ENCODE measurements around the gene VPS37B. TPM values are rescaled to one million over a fixed set of nuclear protein-coding genes. Genes with fewer than 3 reads are reported as not detected.
"Not testable (repeated sequence)": the region's sequence is repeated elsewhere in the genome, so short reads cannot be mapped to it uniquely, and the experiment has no call there.

The VPS37B gene
- total RNA-seq, 4 donors from 2014 or later, result 23.4 to 47.4 (median 29.3) TPM

GRCh38 chr12:122880155-122880667 is 15.7 kb downstream of the VPS37B start:
- TF ChIP-seq CTCF (IDR thresholded peaks at IDR 0.05), result no peak
- no peak for TF ChIP-seq EP300 (IDR thresholded peaks at IDR 0.05)
- no peak for TF ChIP-seq POLR2A (IDR thresholded peaks at IDR 0.05)
- no peak for TF ChIP-seq POLR2AphosphoS5 (IDR thresholded peaks at IDR 0.05)
- ATAC-seq, result peak; percentile 16
- WGBS, 2 donors (ENCODE audit: low coverage in 1 of 2), result 39 to 75% methylated on average over 6 to 10 of the region's 10 CpGs
- no peak overlapping the region for H3K4me3 ChIP-seq
- peaks cover 0 to 94% (median 25%) of the 10 kb centered on the region in 3 donors for H3K4me1 ChIP-seq
- H3K36me3 ChIP-seq, result no peaks in the 10 kb centered on the region
- H3K27ac ChIP-seq, result peak overlapping the region in 3 of 4 donors; percentile 41 to 55 (median 45)
- no peaks in the 10 kb centered on the region for H3K9me3 ChIP-seq
- H3K27me3 ChIP-seq, result no peaks in the 10 kb centered on the region

GRCh38 chr12:122878780-122879612 is 16.9 kb downstream of the VPS37B start:
- TF ChIP-seq CTCF (IDR thresholded peaks at IDR 0.05) (no peak), EP300 (IDR thresholded peaks at IDR 0.05) (no peak), POLR2A (IDR thresholded peaks at IDR 0.05) (no peak), POLR2AphosphoS5 (IDR thresholded peaks at IDR 0.05) (no peak)
- 70 to 76% methylated on average over 5 to 6 of the region's 17 CpGs for WGBS, 2 donors (ENCODE audit: low coverage in 1 of 2)
- Histone ChIP-seq H3K4me3 (no peak overlapping the region), H3K27me3 (no peaks in the 10 kb centered on the region), H3K9me3 (no peaks in the 10 kb centered on the region), H3K27ac (peak overlapping the region in 2 of 4 donors; percentile 1 to 41), H3K4me1 (peaks cover 0 to 98% (median 25%) of the 10 kb centered on the region in 3 donors), H3K36me3 (no peaks in the 10 kb centered on the region)
- no peak for ATAC-seq

GRCh38 chr12:122876731-122877130 is 19.2 kb downstream of the VPS37B start:
- Histone ChIP-seq H3K4me3 (no peak overlapping the region), H3K9me3 (no peaks in the 10 kb centered on the region), H3K36me3 (no peaks in the 10 kb centered on the region), H3K27me3 (no peaks in the 10 kb centered on the region), H3K4me1 (peaks cover 0 to 99% (median 38%) of the 10 kb centered on the region in 3 donors), H3K27ac (peak overlapping the region in 3 of 4 donors; percentile 5 to 50 (median 29))
- no peak for ATAC-seq
- no peak for TF ChIP-seq CTCF (IDR thresholded peaks at IDR 0.05)
- TF ChIP-seq POLR2AphosphoS5 (IDR thresholded peaks at IDR 0.05), result no peak
- TF ChIP-seq EP300 (IDR thresholded peaks at IDR 0.05), result no peak
- no peak for TF ChIP-seq POLR2A (IDR thresholded peaks at IDR 0.05)
- 42 to 57% methylated on average over 3 of the region's 3 CpGs for WGBS, 2 donors (ENCODE audit: low coverage in 1 of 2)

- not testable (repeated sequence) for ATAC-seq, H3K36me3 ChIP-seq, H3K4me3 ChIP-seq, H3K9me3 ChIP-seq, H3K27me3 ChIP-seq
- peaks cover 0 to 100% (median 41%) of the 10 kb centered on the region in 3 donors for H3K4me1 ChIP-seq
- WGBS, 2 donors (ENCODE audit: low coverage in 1 of 2), result 70 to 84% methylated on average over 3 to 5 of the region's 5 CpGs
- H3K27ac ChIP-seq, result peak overlapping the region in 3 of 4 donors; percentile 5 to 50 (median 29)
Observed at GRCh38 chr12:122876281-122876680, 19.6 kb downstream of the VPS37B start.

- 48 to 63% methylated on average over 7 of the region's 7 CpGs for WGBS, 2 donors (ENCODE audit: low coverage in 1 of 2)
- H3K9me3 ChIP-seq, result no peaks in the 10 kb centered on the region
- no peaks in the 10 kb centered on the region for H3K36me3 ChIP-seq
- peak overlapping the region in 3 of 4 donors; percentile 29 to 50 (median 35) for H3K27ac ChIP-seq
- H3K4me1 ChIP-seq, result peaks cover 0 to 100% (median 40%) of the 10 kb centered on the region in 3 donors
- no peak for TF ChIP-seq POLR2A (IDR thresholded peaks at IDR 0.05)
- TF ChIP-seq CTCF (IDR thresholded peaks at IDR 0.05), result no peak
- no peak for TF ChIP-seq EP300 (IDR thresholded peaks at IDR 0.05)
- no peak for TF ChIP-seq POLR2AphosphoS5 (IDR thresholded peaks at IDR 0.05)
- no peaks in the 10 kb centered on the region for H3K27me3 ChIP-seq
- H3K4me3 ChIP-seq, result no peak overlapping the region
- no peak for ATAC-seq
Observed at GRCh38 chr12:122875590-122876220, 20.2 kb downstream of the VPS37B start.

Data from gastroesophageal sphincter (tissue), 4 donors.